Measurements from ENCODE around the gene UNC13A.

DNA sequence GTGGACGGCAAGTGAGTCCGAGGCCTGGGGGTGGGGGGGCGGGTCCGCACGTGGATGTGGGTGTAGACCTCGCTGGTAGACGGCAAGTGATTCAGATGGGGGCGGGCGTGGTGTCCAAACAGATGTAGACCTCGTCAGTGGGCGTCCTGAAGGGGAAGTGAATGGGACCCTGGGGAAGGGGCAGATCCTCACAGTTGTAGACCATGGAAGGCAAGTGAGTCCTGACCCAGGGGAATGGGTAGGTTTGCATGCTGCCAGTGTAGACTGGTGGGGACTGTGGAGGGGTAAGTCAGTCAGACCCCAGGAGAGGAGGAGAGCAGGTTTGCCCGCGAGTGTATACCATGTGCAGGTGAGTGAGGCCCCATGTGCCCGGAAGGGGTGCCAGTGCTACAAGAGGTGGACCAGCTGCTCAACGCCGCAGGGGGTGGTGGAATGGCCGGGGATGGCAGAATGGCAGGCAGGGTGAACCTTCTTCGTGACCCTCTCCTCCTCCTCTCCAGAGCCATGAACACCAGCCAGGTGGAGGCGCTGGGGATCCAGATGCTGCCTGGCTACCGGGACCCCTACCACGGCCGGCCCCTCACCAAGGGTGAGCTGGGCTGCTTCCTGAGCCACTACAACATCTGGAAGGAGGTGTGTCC lies 110.6 kb downstream of the UNC13A start:
- no peak for TF ChIP-seq POLR2A (IDR thresholded peaks at IDR 0.05; ENCODE audit: control extremely low read depth in 1 of 2, low read depth in 2 of 2, low read length in 2 of 2)
- TF ChIP-seq, protein P1, sequence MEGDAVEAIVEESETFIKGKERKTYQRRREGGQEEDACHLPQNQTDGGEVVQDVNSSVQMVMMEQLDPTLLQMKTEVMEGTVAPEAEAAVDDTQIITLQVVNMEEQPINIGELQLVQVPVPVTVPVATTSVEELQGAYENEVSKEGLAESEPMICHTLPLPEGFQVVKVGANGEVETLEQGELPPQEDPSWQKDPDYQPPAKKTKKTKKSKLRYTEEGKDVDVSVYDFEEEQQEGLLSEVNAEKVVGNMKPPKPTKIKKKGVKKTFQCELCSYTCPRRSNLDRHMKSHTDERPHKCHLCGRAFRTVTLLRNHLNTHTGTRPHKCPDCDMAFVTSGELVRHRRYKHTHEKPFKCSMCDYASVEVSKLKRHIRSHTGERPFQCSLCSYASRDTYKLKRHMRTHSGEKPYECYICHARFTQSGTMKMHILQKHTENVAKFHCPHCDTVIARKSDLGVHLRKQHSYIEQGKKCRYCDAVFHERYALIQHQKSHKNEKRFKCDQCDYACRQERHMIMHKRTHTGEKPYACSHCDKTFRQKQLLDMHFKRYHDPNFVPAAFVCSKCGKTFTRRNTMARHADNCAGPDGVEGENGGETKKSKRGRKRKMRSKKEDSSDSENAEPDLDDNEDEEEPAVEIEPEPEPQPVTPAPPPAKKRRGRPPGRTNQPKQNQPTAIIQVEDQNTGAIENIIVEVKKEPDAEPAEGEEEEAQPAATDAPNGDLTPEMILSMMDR (IDR thresholded peaks at IDR 0.05; ENCODE audit: control extremely low read depth in 1 of 3, insufficient read depth in 1 of 3, low read depth in 1 of 3, low read length in 3 of 3) = no peak
- no peak for TF ChIP-seq GTF2F1 (IDR thresholded peaks at IDR 0.05; ENCODE audit: borderline replicate concordance, low read depth, low read length)
- no peak for TF ChIP-seq KDM1A (IDR thresholded peaks at IDR 0.05; ENCODE audit: borderline replicate concordance, low read length)
- no peak for TF ChIP-seq SAP30 (IDR thresholded peaks at IDR 0.05; ENCODE audit: insufficient read depth, insufficient replicate concordance, low read length)
